Measurements from ENCODE around the gene TMEM40.

The TMEM40 gene

GRCh38 chr3:12716605-12717151, 42.4 kb downstream of the TMEM40 start:
- Histone ChIP-seq H2AFZ (ENCODE audit: low read length) (0 out of 2 replicates have a peak overlapping the region, but pooled peaks have one; percentile 43), H3K9me3 (ENCODE audit: insufficient read depth, low read depth, low read length) (no peaks in the 10 kb centered on the region), H3K9me2 (replicated peaks; ENCODE audit: low read depth, low read length) (no peaks in the 10 kb centered on the region), H3K9ac (ENCODE audit: low read depth, low read length, poor library complexity, severe bottlenecking) (no peak overlapping the region), H3K36me3 (ENCODE audit: insufficient read depth, low read length) (no peaks in the 10 kb centered on the region), H3K27me3 (ENCODE audit: insufficient read depth, low read length, poor library complexity, severe bottlenecking) (no peaks in the 10 kb centered on the region), H4K20me1 (ENCODE audit: insufficient read depth, low read length, poor library complexity, severe bottlenecking) (no peaks in the 10 kb centered on the region), H3K79me2 (ENCODE audit: insufficient read depth, low read length) (no peaks in the 10 kb centered on the region), H3K4me3 (ENCODE audit: low read length, poor library complexity, severe bottlenecking) (no peak overlapping the region), H3F3A (ENCODE audit: low read depth) (no peaks in the 10 kb centered on the region), H3K4me1 (ENCODE audit: insufficient read depth, low read length, poor library complexity, severe bottlenecking) (peaks cover 3% of the 10 kb centered on the region), H3K4me2 (ENCODE audit: low read depth, low read length, poor library complexity, severe bottlenecking) (no peak overlapping the region)
- TF ChIP-seq EZH2phosphoT487 (IDR thresholded peaks at IDR 0.05; ENCODE audit: borderline replicate concordance) (no peak), CTCF (conservative IDR thresholded peaks at IDR 0.05; ENCODE audit: low read length) (no peak)

DNA sequence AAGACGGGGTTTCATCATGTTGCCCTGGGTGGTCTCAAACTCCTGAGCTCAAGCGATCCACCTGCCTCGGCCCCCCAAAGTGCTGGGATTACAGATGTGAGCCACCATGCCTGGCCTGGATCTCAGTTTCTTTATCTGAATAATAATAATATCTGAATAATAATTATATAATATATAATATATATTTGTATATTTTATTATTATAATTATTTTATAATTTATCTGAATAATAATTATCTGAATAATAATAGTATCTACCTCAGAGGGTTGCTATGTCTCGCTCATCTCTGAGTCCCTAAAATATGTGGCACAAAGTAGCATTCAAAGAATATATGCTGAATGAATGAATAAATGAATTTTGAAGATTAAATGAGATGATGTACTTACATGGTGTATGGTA, 44.8 kb downstream of the TMEM40 start:
- Histone ChIP-seq H3K79me2 (ENCODE audit: insufficient read depth, low read length) (no peaks in the 10 kb centered on the region), H3K9me3 (ENCODE audit: insufficient read depth, low read depth, low read length) (no peaks in the 10 kb centered on the region)

DNA sequence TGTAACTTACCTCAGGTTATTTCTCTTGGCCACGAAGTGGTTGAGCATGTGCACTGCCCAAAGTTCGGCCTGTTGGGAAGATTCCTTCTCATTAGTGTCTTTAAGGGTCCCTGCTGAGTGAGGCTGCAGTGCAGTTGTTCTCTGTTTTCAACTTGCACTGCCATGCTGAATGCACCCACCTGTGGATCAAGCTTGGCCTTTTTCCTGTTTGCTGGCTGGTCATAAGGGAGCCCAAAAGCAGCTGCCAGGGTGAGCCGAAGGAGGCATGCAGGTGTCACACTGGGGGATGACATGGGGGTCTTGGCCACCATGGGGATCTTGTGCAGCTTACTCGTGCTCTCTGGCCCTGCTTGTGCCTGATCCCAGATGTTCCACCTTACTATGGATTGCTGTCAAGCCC, 49.0 kb downstream of the TMEM40 start:
- Histone ChIP-seq H3K9me2 (replicated peaks; ENCODE audit: low read depth, low read length) (no peaks in the 10 kb centered on the region), H3K36me3 (ENCODE audit: insufficient read depth, low read length) (no peaks in the 10 kb centered on the region), H3K9me3 (ENCODE audit: insufficient read depth, low read depth, low read length) (no peaks in the 10 kb centered on the region), H4K20me1 (ENCODE audit: insufficient read depth, low read length, poor library complexity, severe bottlenecking) (no peaks in the 10 kb centered on the region), H3K27me3 (ENCODE audit: insufficient read depth, low read length, poor library complexity, severe bottlenecking) (no peaks in the 10 kb centered on the region), H3K4me2 (ENCODE audit: low read depth, low read length, poor library complexity, severe bottlenecking) (no peak overlapping the region), H3K79me2 (ENCODE audit: insufficient read depth, low read length) (no peaks in the 10 kb centered on the region), H3K4me1 (ENCODE audit: insufficient read depth, low read length, poor library complexity, severe bottlenecking) (no peaks in the 10 kb centered on the region), H3K4me3 (ENCODE audit: low read length, poor library complexity, severe bottlenecking) (no peak overlapping the region), H2AFZ (ENCODE audit: low read length) (no peak overlapping the region; the same call in 1 of the 2 replicates), H3F3A (ENCODE audit: low read depth) (no peaks in the 10 kb centered on the region), H3K9ac (ENCODE audit: low read depth, low read length, poor library complexity, severe bottlenecking) (no peak overlapping the region)
- no peak for TF ChIP-seq CTCF (conservative IDR thresholded peaks at IDR 0.05; ENCODE audit: low read length)
- TF ChIP-seq EZH2phosphoT487 (IDR thresholded peaks at IDR 0.05; ENCODE audit: borderline replicate concordance), result no peak

More for the DNA sequence above, 44.8 kb downstream of the TMEM40 start:
- Histone ChIP-seq H4K20me1 (ENCODE audit: insufficient read depth, low read length, poor library complexity, severe bottlenecking) (no peaks in the 10 kb centered on the region), H3K9ac (ENCODE audit: low read depth, low read length, poor library complexity, severe bottlenecking) (no peak overlapping the region), H3K27me3 (ENCODE audit: insufficient read depth, low read length, poor library complexity, severe bottlenecking) (no peaks in the 10 kb centered on the region), H3K4me1 (ENCODE audit: insufficient read depth, low read length, poor library complexity, severe bottlenecking) (no peaks in the 10 kb centered on the region), H3K4me2 (ENCODE audit: low read depth, low read length, poor library complexity, severe bottlenecking) (no peak overlapping the region), H3F3A (ENCODE audit: low read depth) (no peaks in the 10 kb centered on the region), H3K9me2 (replicated peaks; ENCODE audit: low read depth, low read length) (no peaks in the 10 kb centered on the region), H3K4me3 (ENCODE audit: low read length, poor library complexity, severe bottlenecking) (no peak overlapping the region), H3K36me3 (ENCODE audit: insufficient read depth, low read length) (no peaks in the 10 kb centered on the region), H2AFZ (ENCODE audit: low read length) (no peak overlapping the region)
- TF ChIP-seq EZH2phosphoT487 (IDR thresholded peaks at IDR 0.05; ENCODE audit: borderline replicate concordance) (no peak), CTCF (conservative IDR thresholded peaks at IDR 0.05; ENCODE audit: low read length) (no peak)
